H1 (cell line): ENCODE results near the gene BAG2. TPM values are rescaled to one million over a fixed set of nuclear protein-coding genes. Genes with fewer than 3 reads are reported as not detected.

Experiments
- ATF3 ChIP-seq: IDR thresholded peaks from 2 replicates; pipeline ENCODE4 v1.6.1; 2011; ENCODE audit warnings: low read depth, mild to moderate bottlenecking, low read length; ENCODE audit not compliant: insufficient read depth
- BCL11A ChIP-seq, 2 experiments: IDR thresholded peaks; one replicate each; pipeline ENCODE4 v1.6.1; 2011; ENCODE audit warnings: low read depth in 2 of 2, low read length in 2 of 2, mild to moderate bottlenecking in 2 of 2
- CBX5 ChIP-seq: fragments of 300-800, 300-1000 bp; sonication (generic); IDR thresholded peaks from 2 replicates; pipeline ENCODE4 v1.7.1; 2016; ENCODE audit warnings: antibody characterized with exemption, low read length, low read depth
- CBX8 ChIP-seq: fragments of 300-800, 300-1000 bp; sonication (generic); IDR thresholded peaks from 2 replicates; pipeline ENCODE4 v1.7.1; 2016; ENCODE audit warnings: low read depth, low read length, borderline replicate concordance
- CHD1 ChIP-seq: IDR thresholded peaks from 2 replicates; pipeline ENCODE4 v1.6.1; 2012; ENCODE audit warnings: low read depth, low read length, improper control_type of control experiment
- CREB1 ChIP-seq: IDR thresholded peaks from 2 replicates; pipeline ENCODE4 v1.6.1; 2012; ENCODE audit warnings: inconsistent platforms
- CTCF ChIP-seq, 3 experiments: IDR thresholded peaks; 1 replicate in 2 of 3; 2 replicates in 1 of 3; pipeline versions ENCODE4 v1.5.1 to v1.6.1; 2011; ENCODE audit warnings: low read length in 3 of 3, mild to moderate bottlenecking in 3 of 3, inconsistent platforms in 2 of 3, low read depth in 1 of 3, moderate library complexity in 1 of 3; ENCODE audit not compliant: insufficient read depth in 1 of 3; ENCODE audit errors: control extremely low read depth in 1 of 3
- GTF2F1 ChIP-seq: IDR thresholded peaks from 2 replicates; pipeline ENCODE4 v1.6.1; 2012; ENCODE audit warnings: low read depth, low read length, improper control_type of control experiment, borderline replicate concordance
- HDAC6 ChIP-seq: IDR thresholded peaks from one replicate; pipeline ENCODE4 v1.7.1; 2012; ENCODE audit warnings: low read depth, mild to moderate bottlenecking, inconsistent platforms, low read length, moderate library complexity
- KDM1A ChIP-seq: fragments of 200-600, 300-600 bp; sonication (generic); IDR thresholded peaks from 2 replicates; pipeline ENCODE4 v1.7.1; 2016; ENCODE audit warnings: mild to moderate bottlenecking, low read length, borderline replicate concordance
- MAX ChIP-seq: IDR thresholded peaks from 2 replicates; pipeline ENCODE4 v1.6.1; 2012; ENCODE audit warnings: inconsistent platforms
- POLR2A ChIP-seq, 2 experiments: IDR thresholded peaks; 1 replicate in 1 of 2; 2 replicates in 1 of 2; pipeline ENCODE4 v1.6.1; 2011; ENCODE audit warnings: low read depth in 2 of 2, low read length in 2 of 2, mild to moderate bottlenecking in 2 of 2; ENCODE audit errors: control extremely low read depth in 1 of 2
- POU5F1 ChIP-seq: IDR thresholded peaks from 2 replicates; pipeline ENCODE4 v1.6.1; 2011; ENCODE audit warnings: low read depth, mild to moderate bottlenecking, low read length, moderate library complexity
- RFX5 ChIP-seq: IDR thresholded peaks from 2 replicates; pipeline ENCODE4 v1.6.1; 2011; ENCODE audit warnings: low read depth, low read length, improper control_type of control experiment, borderline replicate concordance
- SIN3A ChIP-seq, 2 experiments: IDR thresholded peaks in 1 of 2; conservative IDR thresholded peaks in 1 of 2; 2 replicates each; pipeline ENCODE4 v1.6.1; 2011 to 2012; ENCODE audit warnings: low read length in 2 of 2, improper control_type of control experiment in 1 of 2, low read depth in 1 of 2, mild to moderate bottlenecking in 1 of 2
- SIRT6 ChIP-seq: IDR thresholded peaks from one replicate; pipeline ENCODE4 v1.7.1; 2012; ENCODE audit warnings: low read length, inconsistent platforms
- SIX5 ChIP-seq: IDR thresholded peaks from 2 replicates; pipeline ENCODE4 v1.6.1; 2011; ENCODE audit warnings: mild to moderate bottlenecking, low read depth, low read length
- SP2 ChIP-seq: IDR thresholded peaks from 2 replicates; pipeline ENCODE4 v1.6.1; 2012; ENCODE audit warnings: mild to moderate bottlenecking, low read length, inconsistent platforms
- SP4 ChIP-seq: IDR thresholded peaks from 2 replicates; pipeline ENCODE4 v1.6.1; 2012; ENCODE audit warnings: low read length, inconsistent platforms
- TCF12 ChIP-seq: IDR thresholded peaks from 2 replicates; pipeline ENCODE4 v1.6.1; 2011; ENCODE audit warnings: low read depth, mild to moderate bottlenecking, low read length
- YY1 ChIP-seq: IDR thresholded peaks from 2 replicates; pipeline ENCODE4 v1.6.1; 2011; ENCODE audit warnings: low read depth, mild to moderate bottlenecking, low read length
- polyA plus RNA-seq, 7 experiments: library from polyadenylated mRNA; depleted of rRNA in 3 of 7; stranded (reverse) in 5 of 7; unstranded in 2 of 7; fragments of >200 nt in 5 of 7; fragments of 200-250 nt in 2 of 7; gene quantifications; 1 replicate in 5 of 7; 2 replicates in 1 of 7; 4 replicates in 1 of 7; pipeline versions ENCODE4 v1.2.1 to v1.2.3, GENCODE V29; 2011 to 2013; ENCODE audit warnings: missing spikeins in 2 of 7, mixed read lengths in 2 of 7
- total RNA-seq: library from RNA; stranded (reverse); fragmentation: NEBNext Ultra II Directional; extraction: Animal tissue kit (Norgen Biotek cat#: 25700); gene quantifications from 2 replicates; pipeline ENCODE4 v1.2.1, GENCODE V29; 2021

Gene BAG2
- total and polyA plus RNA-seq, 2 of the 8 experiments (the other 6 are each of a cell fraction or from before 2014, with no cell fraction given), result 4.4 to 7.4 TPM

GRCh38 chr6:57172136-57173055 is at the start of gene BAG2 (continued):
- TF ChIP-seq POLR2A (IDR thresholded peaks at IDR 0.05; ENCODE audit: control extremely low read depth in 1 of 2, low read depth in 2 of 2, low read length in 2 of 2) (peak in 1 of 2 experiments; percentile 76), SIX5 (0 out of 2 replicates have a peak, but pooled peaks have one; percentile 17), KDM1A (0 out of 2 replicates have a peak, but pooled peaks have one; percentile 21), HDAC6 (no peak), MAX (peak; percentile 59), GTF2F1 (no peak), CTCF (IDR thresholded peaks at IDR 0.05; ENCODE audit: control extremely low read depth in 1 of 3, insufficient read depth in 1 of 3, low read depth in 1 of 3, low read length in 3 of 3) (peak in 1 of 3 experiments; percentile 11; a peak in 1 of 4 replicates), ATF3 (no peak), CHD1 (peak; percentile 75; the same call in 1 of the 2 replicates), POU5F1 (no peak), CBX8 (no peak), RFX5 (no peak), CBX5 (no peak), TCF12 (no peak), SP4 (no peak; the same call in 1 of the 2 replicates), YY1 (peak; percentile 84), BCL11A (IDR thresholded peaks at IDR 0.05; ENCODE audit: low read depth in 2 of 2, low read length in 2 of 2) (no peak), SIN3A (conservative IDR thresholded peaks at IDR 0.05 in 1 of 2, IDR thresholded peaks at IDR 0.05 in 1 of 2; ENCODE audit: low read depth in 1 of 2, low read length in 2 of 2) (peak; percentile 20 to 69; a peak in 3 of 4 replicates), CREB1 (peak; percentile 68), SP2 (no peak), SIRT6 (no peak)
